ENCODE measurements around the gene LMBR1L.

LMBR1L gene

DNA sequence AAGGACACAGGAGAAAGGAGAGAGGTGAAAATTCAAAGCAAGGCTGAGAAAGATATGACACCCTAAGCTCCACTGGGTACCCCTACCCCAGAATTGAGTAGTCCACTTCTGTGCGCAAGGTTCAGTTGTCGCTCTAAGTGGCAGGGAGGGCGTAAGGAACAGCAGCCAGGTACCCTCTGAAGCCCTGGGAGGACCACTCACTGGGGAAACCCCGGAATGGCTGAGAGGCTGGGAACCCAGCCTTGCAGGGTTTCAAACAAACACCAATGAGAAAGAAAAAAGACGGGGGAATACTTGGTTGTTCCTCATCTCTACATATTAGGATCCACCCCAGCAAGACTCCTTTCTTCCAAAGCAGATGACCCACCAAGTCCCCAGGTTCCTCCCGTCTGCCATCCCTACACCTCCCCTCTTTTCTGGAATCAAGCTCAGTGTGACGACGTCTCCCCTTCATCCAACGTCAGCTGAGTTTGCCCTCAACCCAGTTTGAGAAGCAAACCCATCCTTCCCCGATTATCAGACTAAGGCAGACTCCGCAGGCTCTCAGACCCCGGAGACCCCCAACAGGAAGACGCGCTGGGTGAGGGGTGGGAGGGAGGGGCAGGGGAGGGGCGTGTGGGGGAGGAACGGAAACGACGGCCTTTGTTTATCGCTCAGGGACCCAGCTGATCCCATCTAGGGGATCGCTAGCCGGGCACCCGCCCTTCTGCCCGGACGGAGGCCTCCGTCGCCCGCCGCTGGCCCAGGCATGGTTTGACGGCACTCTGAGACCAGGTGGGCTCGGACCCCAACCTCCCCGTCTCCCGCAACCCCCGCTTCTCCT is 795 bp downstream of the LMBR1L start:
- TF ChIP-seq, protein P1, sequence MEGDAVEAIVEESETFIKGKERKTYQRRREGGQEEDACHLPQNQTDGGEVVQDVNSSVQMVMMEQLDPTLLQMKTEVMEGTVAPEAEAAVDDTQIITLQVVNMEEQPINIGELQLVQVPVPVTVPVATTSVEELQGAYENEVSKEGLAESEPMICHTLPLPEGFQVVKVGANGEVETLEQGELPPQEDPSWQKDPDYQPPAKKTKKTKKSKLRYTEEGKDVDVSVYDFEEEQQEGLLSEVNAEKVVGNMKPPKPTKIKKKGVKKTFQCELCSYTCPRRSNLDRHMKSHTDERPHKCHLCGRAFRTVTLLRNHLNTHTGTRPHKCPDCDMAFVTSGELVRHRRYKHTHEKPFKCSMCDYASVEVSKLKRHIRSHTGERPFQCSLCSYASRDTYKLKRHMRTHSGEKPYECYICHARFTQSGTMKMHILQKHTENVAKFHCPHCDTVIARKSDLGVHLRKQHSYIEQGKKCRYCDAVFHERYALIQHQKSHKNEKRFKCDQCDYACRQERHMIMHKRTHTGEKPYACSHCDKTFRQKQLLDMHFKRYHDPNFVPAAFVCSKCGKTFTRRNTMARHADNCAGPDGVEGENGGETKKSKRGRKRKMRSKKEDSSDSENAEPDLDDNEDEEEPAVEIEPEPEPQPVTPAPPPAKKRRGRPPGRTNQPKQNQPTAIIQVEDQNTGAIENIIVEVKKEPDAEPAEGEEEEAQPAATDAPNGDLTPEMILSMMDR (IDR thresholded peaks at IDR 0.05; ENCODE audit: borderline replicate concordance, insufficient read depth, low read depth, low read length), result no peak
- H3K4me3 ChIP-seq (ENCODE audit: low read depth, low read length), result peak overlapping the region; percentile 85

GRCh38 chr12:49108958-49109404 is 1.7 kb downstream of the LMBR1L start:
- H3K4me3 ChIP-seq (ENCODE audit: low read depth, low read length), result no peak overlapping the region
- TF ChIP-seq, protein P1 (IDR thresholded peaks at IDR 0.05; ENCODE audit: borderline replicate concordance, insufficient read depth, low read depth, low read length), result no peak

DNA sequence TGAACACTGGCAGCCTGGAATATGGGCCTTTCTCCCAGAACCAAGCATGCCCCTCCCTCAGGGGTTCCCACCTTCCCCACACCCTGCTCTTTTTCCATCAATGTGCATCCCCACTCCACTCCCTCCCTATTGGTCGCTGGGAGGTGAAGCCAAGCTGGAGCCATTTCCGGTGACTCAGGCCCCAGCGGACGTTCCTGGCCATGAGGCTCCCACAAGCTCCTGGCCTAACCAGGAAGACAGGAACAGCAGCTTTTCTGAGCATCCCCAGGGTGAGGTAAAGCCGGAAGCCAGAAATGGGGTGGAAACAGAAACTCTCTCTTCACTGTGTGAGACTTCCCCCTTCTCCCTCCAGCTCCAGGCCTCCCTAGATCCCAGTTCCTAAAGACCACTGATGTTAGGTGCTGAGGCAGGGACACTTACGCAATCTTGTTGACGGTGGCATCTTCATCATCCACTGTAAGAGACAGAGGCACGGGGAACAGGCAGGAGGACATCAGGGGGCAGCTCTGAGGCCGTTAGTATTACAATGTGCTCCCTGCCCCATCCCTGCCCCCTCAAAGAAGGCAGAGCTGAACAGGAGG is 5.1 kb downstream of the LMBR1L start:
- TF ChIP-seq, protein P1 (IDR thresholded peaks at IDR 0.05; ENCODE audit: borderline replicate concordance, insufficient read depth, low read depth, low read length), result no peak
- H3K4me3 ChIP-seq (ENCODE audit: low read depth, low read length), result no peak overlapping the region

DNA sequence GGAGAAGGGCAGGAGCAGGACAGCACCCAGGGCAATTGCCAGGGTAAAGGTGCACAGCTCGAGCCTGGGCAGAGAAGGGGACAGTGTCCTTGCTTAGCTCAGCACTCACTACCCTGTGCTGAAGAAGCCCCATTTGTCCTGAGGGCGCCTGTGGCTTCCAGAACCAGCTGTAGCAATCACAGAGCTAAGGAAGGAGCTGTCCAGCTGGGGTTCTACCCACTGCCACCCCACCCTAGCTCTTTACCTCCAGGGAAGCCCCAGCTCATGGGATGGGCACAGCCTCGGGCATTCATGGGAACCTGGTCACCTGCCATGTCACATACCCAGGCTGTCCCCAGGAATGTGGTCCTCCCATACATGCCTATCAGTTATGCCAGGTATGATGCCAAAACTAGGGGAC is 5.8 kb downstream of the LMBR1L start:
- no peak overlapping the region for H3K4me3 ChIP-seq (ENCODE audit: low read depth, low read length)
- TF ChIP-seq, protein P1 (IDR thresholded peaks at IDR 0.05; ENCODE audit: borderline replicate concordance, insufficient read depth, low read depth, low read length), result no peak

DNA sequence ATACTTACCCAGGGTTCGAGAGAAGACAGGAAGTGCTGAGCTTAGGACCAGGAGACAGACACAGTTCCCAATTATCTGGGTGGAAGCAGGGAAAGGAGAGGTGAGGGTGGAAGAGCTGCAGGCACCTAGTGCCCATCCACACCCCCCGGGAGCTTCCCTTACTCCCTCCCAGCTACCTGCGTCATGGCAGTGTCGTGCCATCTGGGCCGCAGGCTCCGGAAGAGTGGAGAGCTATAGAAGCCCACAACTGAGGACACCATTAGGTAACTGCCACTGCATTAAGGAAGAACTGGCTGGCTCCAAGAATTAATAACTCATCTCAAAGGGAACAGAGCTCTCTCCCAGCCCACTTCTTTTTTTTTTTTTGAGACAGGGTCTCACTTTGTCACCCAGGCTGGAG is 10.3 kb downstream of the LMBR1L start:
- TF ChIP-seq, protein P1 (IDR thresholded peaks at IDR 0.05; ENCODE audit: borderline replicate concordance, insufficient read depth, low read depth, low read length), result no peak
- H3K4me3 ChIP-seq (ENCODE audit: low read depth, low read length), result no peak overlapping the region

DNA sequence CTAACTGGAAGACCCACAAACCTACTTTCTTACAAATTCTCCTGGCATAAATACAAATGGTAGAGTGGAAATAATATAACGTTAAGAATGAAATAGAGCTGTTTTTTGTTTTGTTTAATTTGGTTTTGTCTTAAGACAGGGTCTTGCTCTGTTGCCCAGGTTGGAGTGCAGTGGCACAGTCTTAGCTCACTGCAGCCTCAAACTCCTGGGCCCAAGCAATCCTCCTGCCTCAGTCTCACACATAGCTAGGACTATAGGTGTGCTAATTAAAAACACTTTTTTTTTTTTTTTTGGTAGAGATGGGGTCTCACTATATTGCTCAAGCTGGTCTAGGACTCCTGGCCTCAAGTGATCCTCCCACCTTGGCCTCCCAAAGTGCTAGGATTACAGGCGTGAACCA is 11.9 kb downstream of the LMBR1L start:
- TF ChIP-seq, protein P1 (IDR thresholded peaks at IDR 0.05; ENCODE audit: borderline replicate concordance, insufficient read depth, low read depth, low read length), result no peak
- H3K4me3 ChIP-seq (ENCODE audit: low read depth, low read length), result no peak overlapping the region

GRCh38 chr12:49098035-49098451 is 12.6 kb downstream of the LMBR1L start:
- TF ChIP-seq, protein P1 (IDR thresholded peaks at IDR 0.05; ENCODE audit: borderline replicate concordance, insufficient read depth, low read depth, low read length), result peak; percentile 90
- no peak overlapping the region for H3K4me3 ChIP-seq (ENCODE audit: low read depth, low read length)
